ENCODE results near the gene EMC1. TPM values are rescaled to one million over a fixed set of nuclear protein-coding genes. Genes with fewer than 3 reads are reported as not detected.

The EMC1 gene
- total RNA-seq: 10 to 100 TPM; 59.0 to 67.5 TPM
- polyA plus RNA-seq (2013, experiment 1 of 2): 45.9 TPM
- polyA plus RNA-seq (2013, experiment 2 of 2): 38.7 TPM
- long read RNA-seq, experiment 1, full-length matches to known transcripts: 4 of 15 reads
- long read RNA-seq, experiment 1, partial matches to known transcripts: 5 of 15 reads
- long read RNA-seq, experiment 1, other reads (novel, unspliced or antisense): 6 of 15 reads
- long read RNA-seq, experiment 2, full-length matches to known transcripts: 93 of 120 reads
- long read RNA-seq, experiment 2, partial matches to known transcripts: 10 of 120 reads
- long read RNA-seq, experiment 2, other reads (novel, unspliced or antisense): 17 of 120 reads
- long read RNA-seq, experiment 3, full-length matches to known transcripts: 436 of 543 reads
- long read RNA-seq, experiment 3, partial matches to known transcripts: 14 of 543 reads
- long read RNA-seq, experiment 3, other reads (novel, unspliced or antisense): 93 of 543 reads
- long read RNA-seq, experiment 4, full-length matches to known transcripts: 4 of 15 reads
- long read RNA-seq, experiment 4, partial matches to known transcripts: 6 of 15 reads
- long read RNA-seq, experiment 4, other reads (novel, unspliced or antisense): 5 of 15 reads

DNA sequence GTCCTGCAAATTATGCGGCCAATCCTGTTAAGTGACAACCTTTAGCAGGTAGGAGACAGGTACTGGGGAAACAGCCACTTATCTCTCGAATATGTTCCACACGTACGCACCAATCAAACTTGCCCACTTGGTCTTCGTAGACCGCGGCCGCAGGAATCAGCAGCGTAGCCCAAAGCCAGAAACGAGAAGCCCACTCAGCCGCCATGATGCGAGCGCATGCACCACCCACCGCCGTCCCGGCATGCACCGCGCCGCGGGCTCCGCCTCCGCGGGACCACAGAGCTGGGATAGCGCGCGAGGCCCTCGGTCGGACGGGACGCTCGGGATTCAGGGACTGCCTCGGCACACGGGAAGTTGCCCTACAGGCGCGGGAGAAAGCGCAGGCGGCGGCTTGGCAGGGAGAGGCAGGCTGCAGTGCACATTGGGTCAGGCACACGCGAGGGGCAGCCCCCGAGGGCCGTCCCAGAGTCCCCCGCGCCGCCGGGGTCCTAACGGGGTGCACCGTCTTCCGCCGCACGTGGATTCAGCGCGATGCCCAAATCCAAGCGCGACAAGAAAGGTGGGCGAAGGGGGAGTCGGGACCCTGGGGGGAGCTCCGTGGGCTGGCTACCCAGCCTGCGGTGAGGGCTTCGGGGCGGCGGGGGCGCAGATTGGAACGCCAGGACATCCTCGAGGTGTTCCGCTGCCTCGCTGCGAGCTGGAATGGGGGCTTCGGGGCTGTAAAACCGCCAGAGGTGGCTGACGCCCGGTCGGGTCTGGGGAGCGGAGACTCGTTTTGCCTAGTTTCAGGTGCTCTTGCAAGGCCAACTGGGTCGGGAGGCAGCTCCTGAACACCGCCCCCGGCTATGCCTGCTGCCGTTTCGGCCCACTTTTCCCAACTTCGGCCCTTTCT lies at the start of gene EMC1, which contains the start of gene MRTO4:
Gene EMC1, minus strand, starts transcription at position 220 of the 892 bp plus-strand sequence. Its CDS starts 15 bp downstream, at position 205.
Gene MRTO4, plus strand, starts transcription at position 501 of the 892 bp plus-strand sequence. Its CDS starts 31 bp downstream, at position 532.
- peak within 1 kb of the TSS; percentile 98 for H3K27ac Mint-ChIP-seq
- TF ChIP-seq, protein P1, sequence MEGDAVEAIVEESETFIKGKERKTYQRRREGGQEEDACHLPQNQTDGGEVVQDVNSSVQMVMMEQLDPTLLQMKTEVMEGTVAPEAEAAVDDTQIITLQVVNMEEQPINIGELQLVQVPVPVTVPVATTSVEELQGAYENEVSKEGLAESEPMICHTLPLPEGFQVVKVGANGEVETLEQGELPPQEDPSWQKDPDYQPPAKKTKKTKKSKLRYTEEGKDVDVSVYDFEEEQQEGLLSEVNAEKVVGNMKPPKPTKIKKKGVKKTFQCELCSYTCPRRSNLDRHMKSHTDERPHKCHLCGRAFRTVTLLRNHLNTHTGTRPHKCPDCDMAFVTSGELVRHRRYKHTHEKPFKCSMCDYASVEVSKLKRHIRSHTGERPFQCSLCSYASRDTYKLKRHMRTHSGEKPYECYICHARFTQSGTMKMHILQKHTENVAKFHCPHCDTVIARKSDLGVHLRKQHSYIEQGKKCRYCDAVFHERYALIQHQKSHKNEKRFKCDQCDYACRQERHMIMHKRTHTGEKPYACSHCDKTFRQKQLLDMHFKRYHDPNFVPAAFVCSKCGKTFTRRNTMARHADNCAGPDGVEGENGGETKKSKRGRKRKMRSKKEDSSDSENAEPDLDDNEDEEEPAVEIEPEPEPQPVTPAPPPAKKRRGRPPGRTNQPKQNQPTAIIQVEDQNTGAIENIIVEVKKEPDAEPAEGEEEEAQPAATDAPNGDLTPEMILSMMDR (conservative IDR thresholded peaks at IDR 0.05): no peak
- H3K4me3 Mint-ChIP-seq: peak within 1 kb of the TSS; percentile 94

DNA sequence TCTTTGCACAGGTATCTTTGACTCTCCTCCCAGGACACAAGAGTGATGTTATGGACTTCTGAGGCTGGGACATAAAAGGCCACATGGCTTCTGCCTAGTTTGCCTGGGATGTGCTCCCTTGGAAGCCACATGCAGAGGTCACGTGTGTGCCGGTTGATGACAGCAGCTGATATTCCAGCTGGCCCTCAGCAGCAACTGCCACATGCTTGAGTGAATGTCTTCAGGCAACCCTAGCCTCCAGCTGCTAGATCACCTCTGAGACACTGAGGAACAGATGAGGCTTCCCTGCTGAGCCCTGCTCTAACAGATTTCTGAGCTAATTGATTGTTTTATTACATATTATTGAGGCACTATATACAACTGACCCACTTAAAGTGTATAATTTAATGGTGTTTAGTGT lies 48.9 kb upstream of the EMC1 start:
- Mint-ChIP-seq H3K9me3 (peaks cover 28% of the 10 kb centered on the region), H3K27me3 (ENCODE audit: insufficient read depth) (peaks cover 2% of the 10 kb centered on the region), H3K36me3 (ENCODE audit: low read depth) (peaks cover 61% of the 10 kb centered on the region), H3K4me1 (no peaks in the 10 kb centered on the region), H3K27ac (peak overlapping the region; percentile 17), H3K4me3 (no peak overlapping the region)
- WGBS, 2 experiments (ENCODE audit: insufficient coverage in 1 of 2, insufficient read length in 1 of 2): 89% methylated on average over 2 of the region's 2 CpGs; no CpG with 5 or more reads in 1 of the 2 experiments
- H3K4me1 ChIP-seq (ENCODE audit: control insufficient read depth, insufficient read depth, low read length): no peaks in the 10 kb centered on the region
- H3K36me3 ChIP-seq (ENCODE audit: control insufficient read depth, insufficient read depth, low read length): peaks cover 24% of the 10 kb centered on the region
- peaks cover 8% of the 10 kb centered on the region for H3K9me3 ChIP-seq (ENCODE audit: control insufficient read depth, low read length)
- no peak for DNase-seq
- H3K4me3 ChIP-seq (ENCODE audit: low read length): no peak overlapping the region
- H3K9ac ChIP-seq (ENCODE audit: extremely low read depth, low read length, poor library complexity, severe bottlenecking): no peak overlapping the region
- no peaks in the 10 kb centered on the region for H3K27me3 ChIP-seq (ENCODE audit: control insufficient read depth, insufficient read depth, low read length, poor library complexity, severe bottlenecking)
- TF ChIP-seq, protein P1 (conservative IDR thresholded peaks at IDR 0.05): no peak
- H3K27ac ChIP-seq (ENCODE audit: low read depth, low read length): no peak overlapping the region

More for the DNA sequence above, at the start of gene EMC1, which contains the start of gene MRTO4:
- Histone ChIP-seq H3K9ac (ENCODE audit: extremely low read depth, low read length, poor library complexity, severe bottlenecking) (peak within 1 kb of the TSS; percentile 91), H3K9me3 (ENCODE audit: control insufficient read depth, low read length) (no peaks in the 10 kb centered on the region), H3K27me3 (ENCODE audit: control insufficient read depth, insufficient read depth, low read length, poor library complexity, severe bottlenecking) (no peaks in the 10 kb centered on the region), H3K27ac (ENCODE audit: low read depth, low read length) (peak within 1 kb of the TSS; percentile 99), H3K36me3 (ENCODE audit: control insufficient read depth, insufficient read depth, low read length) (peaks cover 20% of the 10 kb centered on the region), H3K4me1 (ENCODE audit: control insufficient read depth, insufficient read depth, low read length) (no peaks in the 10 kb centered on the region), H3K4me3 (ENCODE audit: low read length) (peak within 1 kb of the TSS; percentile 99)
- Mint-ChIP-seq H3K4me1 (peaks cover 16% of the 10 kb centered on the region), H3K9me3 (no peaks in the 10 kb centered on the region), H3K36me3 (ENCODE audit: low read depth) (peaks cover 14% of the 10 kb centered on the region), H3K27me3 (ENCODE audit: insufficient read depth) (no peaks in the 10 kb centered on the region)
- 0% methylated on average over 42 to 81 of the region's 81 CpGs for WGBS, 2 experiments (ENCODE audit: insufficient coverage in 1 of 2, insufficient read length in 1 of 2)
- peak; percentile 97 for DNase-seq

DNA sequence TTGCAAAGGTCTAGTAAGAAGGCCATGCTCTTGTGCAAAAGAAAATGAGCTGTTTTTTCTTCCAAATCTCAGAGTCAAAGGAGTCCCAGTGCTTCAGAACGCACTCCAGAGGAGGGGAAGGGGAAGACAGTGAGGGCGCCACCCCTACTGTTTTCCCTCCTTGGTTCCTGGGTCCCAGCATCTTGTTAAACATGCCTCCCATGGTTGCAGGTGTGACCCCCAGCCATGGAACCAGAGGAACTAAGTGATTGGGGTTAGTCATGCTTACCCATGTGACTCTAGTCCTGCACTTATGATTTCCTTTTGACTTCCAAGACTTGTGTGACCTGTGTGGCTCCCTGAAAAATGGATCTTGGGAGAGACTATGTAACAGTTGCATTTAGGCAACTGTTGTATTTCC lies 43.3 kb upstream of the EMC1 start:
- Mint-ChIP-seq H3K9me3 (peaks cover 52% of the 10 kb centered on the region), H3K36me3 (ENCODE audit: low read depth) (peaks cover 30% of the 10 kb centered on the region), H3K27me3 (ENCODE audit: insufficient read depth) (peaks cover 13% of the 10 kb centered on the region), H3K27ac (no peak overlapping the region), H3K4me3 (no peak overlapping the region), H3K4me1 (no peaks in the 10 kb centered on the region)
- TF ChIP-seq, protein P1 (conservative IDR thresholded peaks at IDR 0.05): no peak
- Histone ChIP-seq H3K4me1 (ENCODE audit: control insufficient read depth, insufficient read depth, low read length) (no peaks in the 10 kb centered on the region), H3K4me3 (ENCODE audit: low read length) (no peak overlapping the region), H3K36me3 (ENCODE audit: control insufficient read depth, insufficient read depth, low read length) (no peaks in the 10 kb centered on the region), H3K9ac (ENCODE audit: extremely low read depth, low read length, poor library complexity, severe bottlenecking) (no peak overlapping the region), H3K27me3 (ENCODE audit: control insufficient read depth, insufficient read depth, low read length, poor library complexity, severe bottlenecking) (peaks cover 9% of the 10 kb centered on the region), H3K9me3 (ENCODE audit: control insufficient read depth, low read length) (peaks cover 43% of the 10 kb centered on the region), H3K27ac (ENCODE audit: low read depth, low read length) (no peak overlapping the region)
- 90 to 95% methylated on average over 2 of the region's 2 CpGs for WGBS, 2 experiments (ENCODE audit: insufficient coverage in 1 of 2, insufficient read length in 1 of 2)
- DNase-seq: no peak

Data from endodermal cell (in vitro differentiated cells).